Neural cell (in vitro differentiated cells): ENCODE measurements around the gene CYB561D1.

ENCODE experiments used
- MXI1 ChIP-seq: fragments of 450-650 bp; conservative IDR thresholded peaks from 2 replicates; pipeline ENCODE4 v1.6.1; 2014; ENCODE audit warnings: antibody characterized with exemption, mild to moderate bottlenecking; ENCODE audit not compliant: poor library complexity, severe bottlenecking
- POLR2AphosphoS5 ChIP-seq: IDR thresholded peaks from 2 replicates; pipeline ENCODE4 v1.6.1; 2012

GRCh38 chr1:109476825-109477224 lies 17.1 kb upstream of the CYB561D1 start:
- TF ChIP-seq MXI1 (no peak), POLR2AphosphoS5 (no peak)
